Measurements from ENCODE around the gene NBEAL2. TPM values are rescaled to one million over a fixed set of nuclear protein-coding genes. Genes with fewer than 3 reads are reported as not detected.

Gene NBEAL2
- total RNA-seq, 1 experiment from 2014 or later: 80.0 TPM

DNA sequence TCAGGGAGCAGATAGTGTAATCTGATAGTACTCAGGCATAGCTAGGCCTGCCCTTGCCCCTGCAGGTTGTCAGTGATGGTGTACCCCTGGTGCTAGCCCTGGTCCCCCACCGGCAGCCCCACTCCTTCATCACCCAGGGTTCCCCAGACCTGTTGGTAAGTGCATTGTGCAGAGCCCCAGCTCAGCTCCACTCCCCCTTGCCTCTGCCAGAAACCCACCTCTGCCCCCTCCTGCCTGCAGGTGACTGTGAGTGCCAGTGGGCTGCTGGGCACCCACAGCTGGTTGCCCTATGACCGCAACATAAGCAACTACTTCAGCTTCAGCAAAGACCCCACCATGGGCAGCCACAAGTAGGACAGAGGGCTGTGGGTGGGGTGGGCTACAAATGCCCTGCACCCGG is 27.5 kb downstream of the NBEAL2 start:
- peaks cover 22% of the 10 kb centered on the region; the same call in 1 of the 2 replicates for H3K36me3 Mint-ChIP-seq
- DNase-seq (ENCODE audit: low spot score): no peak
- ChIA-PET CTCF (interaction anchor here (0.5 kb wide), 1 partner anchor 332 kb away, joined by 3 read pairs; no protein-coding TSS in a partner anchor), POLR2A (no interaction called here)
- no peak for ATAC-seq
- H3K27me3 Mint-ChIP-seq (ENCODE audit: low read depth): no peaks in the 10 kb centered on the region
- H3K9me3 Mint-ChIP-seq: no peaks in the 10 kb centered on the region
- H3K4me3 Mint-ChIP-seq: no peak overlapping the region
- no peak overlapping the region for H3K27ac Mint-ChIP-seq
- peaks cover 8% of the 10 kb centered on the region for H3K4me1 Mint-ChIP-seq
- TF ChIP-seq ZNF138 (CRISPR knock-in tag; conservative IDR thresholded peaks at IDR 0.05) (no peak), NR2C2 (CRISPR knock-in tag; IDR thresholded peaks at IDR 0.05) (no peak), CBFB (CRISPR knock-in tag; IDR thresholded peaks at IDR 0.05; ENCODE audit: low read depth) (no peak), ZNF671 (CRISPR knock-in tag; IDR thresholded peaks at IDR 0.05) (no peak), SMAD3 (CRISPR knock-in tag; IDR thresholded peaks at IDR 0.05; ENCODE audit: borderline replicate concordance) (no peak), NR1H2 (CRISPR knock-in tag; IDR thresholded peaks at IDR 0.05) (no peak)
- TF ChIP-seq, protein P1, sequence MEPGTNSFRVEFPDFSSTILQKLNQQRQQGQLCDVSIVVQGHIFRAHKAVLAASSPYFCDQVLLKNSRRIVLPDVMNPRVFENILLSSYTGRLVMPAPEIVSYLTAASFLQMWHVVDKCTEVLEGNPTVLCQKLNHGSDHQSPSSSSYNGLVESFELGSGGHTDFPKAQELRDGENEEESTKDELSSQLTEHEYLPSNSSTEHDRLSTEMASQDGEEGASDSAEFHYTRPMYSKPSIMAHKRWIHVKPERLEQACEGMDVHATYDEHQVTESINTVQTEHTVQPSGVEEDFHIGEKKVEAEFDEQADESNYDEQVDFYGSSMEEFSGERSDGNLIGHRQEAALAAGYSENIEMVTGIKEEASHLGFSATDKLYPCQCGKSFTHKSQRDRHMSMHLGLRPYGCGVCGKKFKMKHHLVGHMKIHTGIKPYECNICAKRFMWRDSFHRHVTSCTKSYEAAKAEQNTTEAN (CRISPR knock-in tag; IDR thresholded peaks at IDR 0.05): no peak
- TF ChIP-seq, protein P2, sequence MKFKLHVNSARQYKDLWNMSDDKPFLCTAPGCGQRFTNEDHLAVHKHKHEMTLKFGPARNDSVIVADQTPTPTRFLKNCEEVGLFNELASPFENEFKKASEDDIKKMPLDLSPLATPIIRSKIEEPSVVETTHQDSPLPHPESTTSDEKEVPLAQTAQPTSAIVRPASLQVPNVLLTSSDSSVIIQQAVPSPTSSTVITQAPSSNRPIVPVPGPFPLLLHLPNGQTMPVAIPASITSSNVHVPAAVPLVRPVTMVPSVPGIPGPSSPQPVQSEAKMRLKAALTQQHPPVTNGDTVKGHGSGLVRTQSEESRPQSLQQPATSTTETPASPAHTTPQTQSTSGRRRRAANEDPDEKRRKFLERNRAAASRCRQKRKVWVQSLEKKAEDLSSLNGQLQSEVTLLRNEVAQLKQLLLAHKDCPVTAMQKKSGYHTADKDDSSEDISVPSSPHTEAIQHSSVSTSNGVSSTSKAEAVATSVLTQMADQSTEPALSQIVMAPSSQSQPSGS (CRISPR knock-in tag; IDR thresholded peaks at IDR 0.05; ENCODE audit: borderline replicate concordance, low read depth): no peak
- TF ChIP-seq, protein P3, sequence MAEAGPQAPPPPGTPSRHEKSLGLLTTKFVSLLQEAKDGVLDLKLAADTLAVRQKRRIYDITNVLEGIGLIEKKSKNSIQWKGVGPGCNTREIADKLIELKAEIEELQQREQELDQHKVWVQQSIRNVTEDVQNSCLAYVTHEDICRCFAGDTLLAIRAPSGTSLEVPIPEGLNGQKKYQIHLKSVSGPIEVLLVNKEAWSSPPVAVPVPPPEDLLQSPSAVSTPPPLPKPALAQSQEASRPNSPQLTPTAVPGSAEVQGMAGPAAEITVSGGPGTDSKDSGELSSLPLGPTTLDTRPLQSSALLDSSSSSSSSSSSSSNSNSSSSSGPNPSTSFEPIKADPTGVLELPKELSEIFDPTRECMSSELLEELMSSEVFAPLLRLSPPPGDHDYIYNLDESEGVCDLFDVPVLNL (CRISPR knock-in tag; IDR thresholded peaks at IDR 0.05; ENCODE audit: borderline replicate concordance, low read depth): no peak

DNA sequence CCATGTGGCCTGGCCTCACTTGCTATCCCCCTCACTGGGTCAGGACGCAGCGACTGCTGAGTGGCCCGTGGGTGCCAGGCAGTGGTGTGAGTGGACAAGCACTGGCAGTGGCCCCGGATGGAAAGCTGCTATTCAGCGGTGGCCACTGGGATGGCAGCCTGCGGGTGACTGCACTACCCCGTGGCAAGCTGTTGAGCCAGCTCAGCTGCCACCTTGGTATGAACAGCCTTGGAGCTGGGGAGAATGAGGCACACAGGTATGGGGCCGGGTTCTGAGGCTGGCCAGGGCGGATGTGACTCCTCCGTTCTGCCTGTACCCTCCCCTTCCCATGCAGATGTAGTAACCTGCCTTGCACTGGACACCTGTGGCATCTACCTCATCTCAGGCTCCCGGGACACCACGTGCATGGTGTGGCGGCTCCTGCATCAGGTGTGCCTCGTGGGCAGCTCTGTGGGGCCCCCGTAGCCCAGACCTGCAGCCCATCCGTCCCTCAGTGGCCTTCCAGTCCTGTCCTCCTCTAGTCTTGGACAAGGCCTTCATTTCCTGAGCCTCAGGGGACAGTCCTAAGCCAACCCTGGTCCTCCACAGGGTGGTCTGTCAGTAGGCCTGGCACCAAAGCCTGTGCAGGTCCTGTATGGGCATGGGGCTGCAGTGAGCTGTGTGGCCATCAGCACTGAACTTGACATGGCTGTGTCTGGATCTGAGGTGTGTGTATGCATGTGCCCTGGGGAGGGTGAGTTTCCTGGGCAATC is 28.2 kb downstream of the NBEAL2 start:
- peaks cover 20% of the 10 kb centered on the region; the same call in 1 of the 2 replicates for H3K36me3 Mint-ChIP-seq
- H3K4me3 Mint-ChIP-seq: no peak overlapping the region
- ChIA-PET CTCF (interaction anchor here (0.5 to 2.2 kb wide), 6 partner anchors 9 to 331 kb away, joined by 3 to 9 read pairs (median 3); no protein-coding TSS in a partner anchor), POLR2A (no interaction called here)
- H3K27ac Mint-ChIP-seq: no peak overlapping the region
- ATAC-seq (no peak), DNase-seq (ENCODE audit: low spot score) (no peak)
- H3K4me1 Mint-ChIP-seq: peaks cover 8% of the 10 kb centered on the region
- H3K9me3 Mint-ChIP-seq: no peaks in the 10 kb centered on the region
- no peaks in the 10 kb centered on the region for H3K27me3 Mint-ChIP-seq (ENCODE audit: low read depth)
- TF ChIP-seq CBFB (CRISPR knock-in tag; IDR thresholded peaks at IDR 0.05; ENCODE audit: low read depth): no peak
- TF ChIP-seq TEAD1 (CRISPR knock-in tag; IDR thresholded peaks at IDR 0.05): no peak
- TF ChIP-seq FOXJ3 (CRISPR knock-in tag; IDR thresholded peaks at IDR 0.05; ENCODE audit: borderline replicate concordance): no peak
- TF ChIP-seq CREB1 (CRISPR knock-in tag; IDR thresholded peaks at IDR 0.05): no peak
- TF ChIP-seq JUN (CRISPR knock-in tag; IDR thresholded peaks at IDR 0.05): no peak
- TF ChIP-seq PRRX2 (CRISPR knock-in tag; IDR thresholded peaks at IDR 0.05): no peak
- TF ChIP-seq, protein P4, sequence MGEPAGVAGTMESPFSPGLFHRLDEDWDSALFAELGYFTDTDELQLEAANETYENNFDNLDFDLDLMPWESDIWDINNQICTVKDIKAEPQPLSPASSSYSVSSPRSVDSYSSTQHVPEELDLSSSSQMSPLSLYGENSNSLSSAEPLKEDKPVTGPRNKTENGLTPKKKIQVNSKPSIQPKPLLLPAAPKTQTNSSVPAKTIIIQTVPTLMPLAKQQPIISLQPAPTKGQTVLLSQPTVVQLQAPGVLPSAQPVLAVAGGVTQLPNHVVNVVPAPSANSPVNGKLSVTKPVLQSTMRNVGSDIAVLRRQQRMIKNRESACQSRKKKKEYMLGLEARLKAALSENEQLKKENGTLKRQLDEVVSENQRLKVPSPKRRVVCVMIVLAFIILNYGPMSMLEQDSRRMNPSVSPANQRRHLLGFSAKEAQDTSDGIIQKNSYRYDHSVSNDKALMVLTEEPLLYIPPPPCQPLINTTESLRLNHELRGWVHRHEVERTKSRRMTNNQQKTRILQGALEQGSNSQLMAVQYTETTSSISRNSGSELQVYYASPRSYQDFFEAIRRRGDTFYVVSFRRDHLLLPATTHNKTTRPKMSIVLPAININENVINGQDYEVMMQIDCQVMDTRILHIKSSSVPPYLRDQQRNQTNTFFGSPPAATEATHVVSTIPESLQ (CRISPR knock-in tag; IDR thresholded peaks at IDR 0.05): no peak
- no peak for TF ChIP-seq SP1 (CRISPR knock-in tag; conservative IDR thresholded peaks at IDR 0.05)
- no peak for TF ChIP-seq ZNF232 (CRISPR knock-in tag; IDR thresholded peaks at IDR 0.05)
- no peak for TF ChIP-seq RORB (CRISPR knock-in tag; IDR thresholded peaks at IDR 0.05)
- TF ChIP-seq, protein P5, sequence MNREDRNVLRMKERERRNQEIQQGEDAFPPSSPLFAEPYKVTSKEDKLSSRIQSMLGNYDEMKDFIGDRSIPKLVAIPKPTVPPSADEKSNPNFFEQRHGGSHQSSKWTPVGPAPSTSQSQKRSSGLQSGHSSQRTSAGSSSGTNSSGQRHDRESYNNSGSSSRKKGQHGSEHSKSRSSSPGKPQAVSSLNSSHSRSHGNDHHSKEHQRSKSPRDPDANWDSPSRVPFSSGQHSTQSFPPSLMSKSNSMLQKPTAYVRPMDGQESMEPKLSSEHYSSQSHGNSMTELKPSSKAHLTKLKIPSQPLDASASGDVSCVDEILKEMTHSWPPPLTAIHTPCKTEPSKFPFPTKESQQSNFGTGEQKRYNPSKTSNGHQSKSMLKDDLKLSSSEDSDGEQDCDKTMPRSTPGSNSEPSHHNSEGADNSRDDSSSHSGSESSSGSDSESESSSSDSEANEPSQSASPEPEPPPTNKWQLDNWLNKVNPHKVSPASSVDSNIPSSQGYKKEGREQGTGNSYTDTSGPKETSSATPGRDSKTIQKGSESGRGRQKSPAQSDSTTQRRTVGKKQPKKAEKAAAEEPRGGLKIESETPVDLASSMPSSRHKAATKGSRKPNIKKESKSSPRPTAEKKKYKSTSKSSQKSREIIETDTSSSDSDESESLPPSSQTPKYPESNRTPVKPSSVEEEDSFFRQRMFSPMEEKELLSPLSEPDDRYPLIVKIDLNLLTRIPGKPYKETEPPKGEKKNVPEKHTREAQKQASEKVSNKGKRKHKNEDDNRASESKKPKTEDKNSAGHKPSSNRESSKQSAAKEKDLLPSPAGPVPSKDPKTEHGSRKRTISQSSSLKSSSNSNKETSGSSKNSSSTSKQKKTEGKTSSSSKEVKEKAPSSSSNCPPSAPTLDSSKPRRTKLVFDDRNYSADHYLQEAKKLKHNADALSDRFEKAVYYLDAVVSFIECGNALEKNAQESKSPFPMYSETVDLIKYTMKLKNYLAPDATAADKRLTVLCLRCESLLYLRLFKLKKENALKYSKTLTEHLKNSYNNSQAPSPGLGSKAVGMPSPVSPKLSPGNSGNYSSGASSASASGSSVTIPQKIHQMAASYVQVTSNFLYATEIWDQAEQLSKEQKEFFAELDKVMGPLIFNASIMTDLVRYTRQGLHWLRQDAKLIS (CRISPR knock-in tag; IDR thresholded peaks at IDR 0.05; ENCODE audit: borderline replicate concordance): no peak
- no peak for TF ChIP-seq CREM (CRISPR knock-in tag; IDR thresholded peaks at IDR 0.05)
- TF ChIP-seq, protein P6, sequence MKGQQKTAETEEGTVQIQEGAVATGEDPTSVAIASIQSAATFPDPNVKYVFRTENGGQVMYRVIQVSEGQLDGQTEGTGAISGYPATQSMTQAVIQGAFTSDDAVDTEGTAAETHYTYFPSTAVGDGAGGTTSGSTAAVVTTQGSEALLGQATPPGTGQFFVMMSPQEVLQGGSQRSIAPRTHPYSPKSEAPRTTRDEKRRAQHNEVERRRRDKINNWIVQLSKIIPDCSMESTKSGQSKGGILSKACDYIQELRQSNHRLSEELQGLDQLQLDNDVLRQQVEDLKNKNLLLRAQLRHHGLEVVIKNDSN (CRISPR knock-in tag; IDR thresholded peaks at IDR 0.05): no peak
- TF ChIP-seq, protein P7, sequence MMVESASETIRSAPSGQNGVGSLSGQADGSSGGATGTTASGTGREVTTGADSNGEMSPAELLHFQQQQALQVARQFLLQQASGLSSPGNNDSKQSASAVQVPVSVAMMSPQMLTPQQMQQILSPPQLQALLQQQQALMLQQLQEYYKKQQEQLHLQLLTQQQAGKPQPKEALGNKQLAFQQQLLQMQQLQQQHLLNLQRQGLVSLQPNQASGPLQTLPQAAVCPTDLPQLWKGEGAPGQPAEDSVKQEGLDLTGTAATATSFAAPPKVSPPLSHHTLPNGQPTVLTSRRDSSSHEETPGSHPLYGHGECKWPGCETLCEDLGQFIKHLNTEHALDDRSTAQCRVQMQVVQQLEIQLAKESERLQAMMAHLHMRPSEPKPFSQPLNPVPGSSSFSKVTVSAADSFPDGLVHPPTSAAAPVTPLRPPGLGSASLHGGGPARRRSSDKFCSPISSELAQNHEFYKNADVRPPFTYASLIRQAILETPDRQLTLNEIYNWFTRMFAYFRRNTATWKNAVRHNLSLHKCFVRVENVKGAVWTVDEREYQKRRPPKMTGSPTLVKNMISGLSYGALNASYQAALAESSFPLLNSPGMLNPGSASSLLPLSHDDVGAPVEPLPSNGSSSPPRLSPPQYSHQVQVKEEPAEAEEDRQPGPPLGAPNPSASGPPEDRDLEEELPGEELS (CRISPR knock-in tag; IDR thresholded peaks at IDR 0.05): no peak

All from WTC11 (cell line).